ENCODE results near the gene NUMA1.

GRCh38 chr11:71963468-71963867 lies 116.9 kb downstream of the NUMA1 start:
- TF ChIP-seq, protein P1, sequence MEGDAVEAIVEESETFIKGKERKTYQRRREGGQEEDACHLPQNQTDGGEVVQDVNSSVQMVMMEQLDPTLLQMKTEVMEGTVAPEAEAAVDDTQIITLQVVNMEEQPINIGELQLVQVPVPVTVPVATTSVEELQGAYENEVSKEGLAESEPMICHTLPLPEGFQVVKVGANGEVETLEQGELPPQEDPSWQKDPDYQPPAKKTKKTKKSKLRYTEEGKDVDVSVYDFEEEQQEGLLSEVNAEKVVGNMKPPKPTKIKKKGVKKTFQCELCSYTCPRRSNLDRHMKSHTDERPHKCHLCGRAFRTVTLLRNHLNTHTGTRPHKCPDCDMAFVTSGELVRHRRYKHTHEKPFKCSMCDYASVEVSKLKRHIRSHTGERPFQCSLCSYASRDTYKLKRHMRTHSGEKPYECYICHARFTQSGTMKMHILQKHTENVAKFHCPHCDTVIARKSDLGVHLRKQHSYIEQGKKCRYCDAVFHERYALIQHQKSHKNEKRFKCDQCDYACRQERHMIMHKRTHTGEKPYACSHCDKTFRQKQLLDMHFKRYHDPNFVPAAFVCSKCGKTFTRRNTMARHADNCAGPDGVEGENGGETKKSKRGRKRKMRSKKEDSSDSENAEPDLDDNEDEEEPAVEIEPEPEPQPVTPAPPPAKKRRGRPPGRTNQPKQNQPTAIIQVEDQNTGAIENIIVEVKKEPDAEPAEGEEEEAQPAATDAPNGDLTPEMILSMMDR (IDR thresholded peaks at IDR 0.05): no peak
- TF ChIP-seq POLR2A (IDR thresholded peaks at IDR 0.05): no peak
